DOHH2 (cell line): ENCODE data around the gene UGT8.

Experiments used
- EZH2phosphoT487 ChIP-seq: fragments of 200-600 bp; sonication (generic); IDR thresholded peaks from 2 replicates; pipeline ENCODE4 v1.6.1; 2017; ENCODE audit warnings: borderline replicate concordance, mild to moderate bottlenecking, antibody characterized with exemption, low read length, moderate library complexity, mixed read lengths
- TF ChIP-seq, protein P1 (sequence below): fragments of 200-600 bp; sonication (generic); IDR thresholded peaks from one replicate; pipeline ENCODE4 v1.5.1; 2014; ENCODE audit warnings: antibody characterized with exemption, mild to moderate bottlenecking, low read depth, low read length; ENCODE audit not compliant: poor library complexity, severe bottlenecking

DNA sequence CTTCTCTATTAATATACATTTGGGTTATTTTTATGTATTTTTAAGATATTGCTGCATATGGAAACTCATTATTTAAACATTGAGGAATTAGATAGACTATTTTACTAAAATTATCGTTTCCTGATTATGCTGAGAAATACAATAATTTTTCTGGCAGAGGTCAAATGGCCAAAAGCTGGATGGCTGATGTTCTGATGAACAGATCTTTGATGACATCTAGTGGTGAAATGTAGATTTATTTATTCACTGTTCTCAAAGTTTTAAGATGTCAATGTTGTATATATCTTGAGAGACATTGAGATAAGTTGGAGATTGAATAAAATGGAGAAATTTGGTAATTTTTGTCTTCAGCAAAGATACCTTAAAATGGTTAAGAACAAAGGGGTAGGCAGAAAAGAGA, 96.2 kb downstream of the UGT8 start:
- TF ChIP-seq, protein P1, sequence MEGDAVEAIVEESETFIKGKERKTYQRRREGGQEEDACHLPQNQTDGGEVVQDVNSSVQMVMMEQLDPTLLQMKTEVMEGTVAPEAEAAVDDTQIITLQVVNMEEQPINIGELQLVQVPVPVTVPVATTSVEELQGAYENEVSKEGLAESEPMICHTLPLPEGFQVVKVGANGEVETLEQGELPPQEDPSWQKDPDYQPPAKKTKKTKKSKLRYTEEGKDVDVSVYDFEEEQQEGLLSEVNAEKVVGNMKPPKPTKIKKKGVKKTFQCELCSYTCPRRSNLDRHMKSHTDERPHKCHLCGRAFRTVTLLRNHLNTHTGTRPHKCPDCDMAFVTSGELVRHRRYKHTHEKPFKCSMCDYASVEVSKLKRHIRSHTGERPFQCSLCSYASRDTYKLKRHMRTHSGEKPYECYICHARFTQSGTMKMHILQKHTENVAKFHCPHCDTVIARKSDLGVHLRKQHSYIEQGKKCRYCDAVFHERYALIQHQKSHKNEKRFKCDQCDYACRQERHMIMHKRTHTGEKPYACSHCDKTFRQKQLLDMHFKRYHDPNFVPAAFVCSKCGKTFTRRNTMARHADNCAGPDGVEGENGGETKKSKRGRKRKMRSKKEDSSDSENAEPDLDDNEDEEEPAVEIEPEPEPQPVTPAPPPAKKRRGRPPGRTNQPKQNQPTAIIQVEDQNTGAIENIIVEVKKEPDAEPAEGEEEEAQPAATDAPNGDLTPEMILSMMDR, result peak; percentile 61
- no peak for TF ChIP-seq EZH2phosphoT487
